SU-DHL-6 (cell line): ENCODE measurements around the gene NEIL3.

Source experiments
- CTCF ChIP-seq: fragments of 200-600 bp; sonication (generic); IDR thresholded peaks from one replicate; pipeline ENCODE4 v1.5.1; 2017; ENCODE audit warnings: antibody characterized with exemption, mild to moderate bottlenecking, low read length, moderate library complexity; ENCODE audit not compliant: insufficient read depth, poor library complexity, severe bottlenecking
- EZH2phosphoT487 ChIP-seq: fragments of 200-600 bp; sonication (generic), shearing (Covaris generic); conservative IDR thresholded peaks from 2 replicates; pipeline ENCODE4 v1.6.1; 2018; ENCODE audit warnings: mild to moderate bottlenecking, antibody characterized with exemption, low read length, moderate library complexity, mixed read lengths

GRCh38 chr4:177263818-177264217 lies 45.9 kb upstream of the NEIL3 start:
- TF ChIP-seq CTCF (no peak), EZH2phosphoT487 (no peak)
